ENCODE results near the gene CSN1S1. TPM values are rescaled to one million over a fixed set of nuclear protein-coding genes. Genes with fewer than 3 reads are reported as not detected.

Gene CSN1S1
- total RNA-seq, 2 experiments from 2014 or later, result not detected

- intact Hi-C loops (cut with DNase I, micrococcal nuclease), result no loop called here
- Histone ChIP-seq H3K4me1 (ENCODE audit: insufficient read depth, low read length) (no peaks in the 10 kb centered on the region), H3K36me3 (ENCODE audit: insufficient read depth, low read length) (no peaks in the 10 kb centered on the region), H3K9me3 (ENCODE audit: control insufficient read depth in 1 of 2, insufficient read depth in 1 of 2, low read length in 2 of 2) (no peaks in the 10 kb centered on the region), H3K27me3 (ENCODE audit: control insufficient read depth in 1 of 2, insufficient read depth in 2 of 2, low read length in 2 of 2) (no peaks in the 10 kb centered on the region), H3K27ac (ENCODE audit: low read depth in 1 of 2, low read length in 2 of 2) (no peak overlapping the region), H3K4me3 (ENCODE audit: low read length) (no peak overlapping the region)
- no peaks in the 10 kb centered on the region for H3K36me3 Mint-ChIP-seq (ENCODE audit: low read depth)
- no peak for TF ChIP-seq CTCF (IDR thresholded peaks at IDR 0.05)
- POLR2A ChIA-PET, result no interaction called here
- peaks cover 9% of the 10 kb centered on the region for H3K27me3 Mint-ChIP-seq
- CTCF ChIA-PET, result no interaction called here
- no peak overlapping the region for H3K4me3 Mint-ChIP-seq
- ATAC-seq (ENCODE audit: poor library complexity) (no peak), DNase-seq (no peak)
- no peak overlapping the region for H3K27ac Mint-ChIP-seq
- H3K9me3 Mint-ChIP-seq, result no peaks in the 10 kb centered on the region
- no peaks in the 10 kb centered on the region for H3K4me1 Mint-ChIP-seq (ENCODE audit: low read depth)
Observed at GRCh38 chr4:69957209-69957608, 26.3 kb downstream of the CSN1S1 start.

GRCh38 chr4:69965628-69966027, 34.8 kb downstream of the CSN1S1 start, which contains the start of gene CSN2:
TSS of gene CSN2 (minus strand) at chr4:69965728. CDS start at chr4:69960995, 4,733 bp downstream.
- no peak for TF ChIP-seq CTCF (IDR thresholded peaks at IDR 0.05)
- Histone ChIP-seq H3K4me1 (ENCODE audit: insufficient read depth, low read length) (no peaks in the 10 kb centered on the region), H3K9me3 (ENCODE audit: control insufficient read depth in 1 of 2, insufficient read depth in 1 of 2, low read length in 2 of 2) (no peaks in the 10 kb centered on the region), H3K4me3 (ENCODE audit: low read length) (no peak within 1 kb of the TSS), H3K27ac (ENCODE audit: low read depth in 1 of 2, low read length in 2 of 2) (no peak within 1 kb of the TSS), H3K36me3 (ENCODE audit: insufficient read depth, low read length) (no peaks in the 10 kb centered on the region), H3K27me3 (ENCODE audit: control insufficient read depth in 1 of 2, insufficient read depth in 2 of 2, low read length in 2 of 2) (no peaks in the 10 kb centered on the region)
- H3K36me3 Mint-ChIP-seq (ENCODE audit: low read depth), result no peaks in the 10 kb centered on the region
- DNase-seq, result no peak
- no peaks in the 10 kb centered on the region for H3K4me1 Mint-ChIP-seq (ENCODE audit: low read depth)
- no peak within 1 kb of the TSS for H3K27ac Mint-ChIP-seq
- CTCF ChIA-PET, result no interaction called here
- intact Hi-C loops (cut with DNase I, micrococcal nuclease), result no loop called here
- H3K9me3 Mint-ChIP-seq, result no peaks in the 10 kb centered on the region
- ATAC-seq (ENCODE audit: poor library complexity), result no peak
- no peak within 1 kb of the TSS for H3K4me3 Mint-ChIP-seq
- no peaks in the 10 kb centered on the region for H3K27me3 Mint-ChIP-seq
- POLR2A ChIA-PET, result no interaction called here

- no peaks in the 10 kb centered on the region for H3K36me3 Mint-ChIP-seq (ENCODE audit: low read depth)
- ATAC-seq (ENCODE audit: poor library complexity) (no peak), DNase-seq (no peak)
- Histone ChIP-seq H3K27me3 (ENCODE audit: control insufficient read depth in 1 of 2, insufficient read depth in 2 of 2, low read length in 2 of 2) (no peaks in the 10 kb centered on the region), H3K4me1 (ENCODE audit: insufficient read depth, low read length) (no peaks in the 10 kb centered on the region), H3K9me3 (ENCODE audit: control insufficient read depth in 1 of 2, insufficient read depth in 1 of 2, low read length in 2 of 2) (no peaks in the 10 kb centered on the region), H3K36me3 (ENCODE audit: insufficient read depth, low read length) (no peaks in the 10 kb centered on the region), H3K27ac (ENCODE audit: low read depth in 1 of 2, low read length in 2 of 2) (no peak overlapping the region), H3K4me3 (ENCODE audit: low read length) (no peak overlapping the region)
- no peaks in the 10 kb centered on the region for H3K27me3 Mint-ChIP-seq
- no peaks in the 10 kb centered on the region for H3K9me3 Mint-ChIP-seq
- CTCF ChIA-PET, result no interaction called here
- H3K27ac Mint-ChIP-seq, result no peak overlapping the region
- TF ChIP-seq CTCF (IDR thresholded peaks at IDR 0.05), result no peak
- POLR2A ChIA-PET, result no interaction called here
- intact Hi-C loops (cut with DNase I, micrococcal nuclease), result no loop called here
- no peaks in the 10 kb centered on the region for H3K4me1 Mint-ChIP-seq (ENCODE audit: low read depth)
- no peak overlapping the region for H3K4me3 Mint-ChIP-seq
Observed at GRCh38 chr4:69970071-69970470, 39.2 kb downstream of the CSN1S1 start.
